Measurements from ENCODE around the gene OCA2. TPM values are rescaled to one million over a fixed set of nuclear protein-coding genes. Genes with fewer than 3 reads are reported as not detected.

The OCA2 gene
- total RNA-seq, 1 donor from 2014 or later, result 1.7 TPM

- DNase-seq, result no peak
- no peaks in the 10 kb centered on the region for H3K36me3 Mint-ChIP-seq (ENCODE audit: unreplicated experiment)
- no peak overlapping the region for H3K4me3 Mint-ChIP-seq (ENCODE audit: unreplicated experiment)
- H3K4me1 Mint-ChIP-seq (ENCODE audit: low read depth, unreplicated experiment), result no peaks in the 10 kb centered on the region
- H3K9me3 Mint-ChIP-seq (ENCODE audit: unreplicated experiment), result no peaks in the 10 kb centered on the region
- no peaks in the 10 kb centered on the region for H3K27me3 Mint-ChIP-seq (ENCODE audit: unreplicated experiment)
- H3K27ac Mint-ChIP-seq (ENCODE audit: unreplicated experiment), result no peak overlapping the region
- no peak for TF ChIP-seq CTCF (IDR thresholded peaks at IDR 0.05; ENCODE audit: partially characterized antibody, unreplicated experiment)
These were observed 274.2 kb downstream of the OCA2 start for GRCh38 chr15:27824841-27825422.

GRCh38 chr15:27821273-27821672 lies 277.8 kb downstream of the OCA2 start:
- TF ChIP-seq CTCF (IDR thresholded peaks at IDR 0.05; ENCODE audit: partially characterized antibody, unreplicated experiment), result no peak

GRCh38 chr15:27820722-27821121 lies 278.4 kb downstream of the OCA2 start:
- no peak for DNase-seq
- no peak overlapping the region for H3K4me3 Mint-ChIP-seq (ENCODE audit: unreplicated experiment)
- H3K4me1 Mint-ChIP-seq (ENCODE audit: low read depth, unreplicated experiment), result peaks cover 5% of the 10 kb centered on the region
- peaks cover 6% of the 10 kb centered on the region for H3K9me3 Mint-ChIP-seq (ENCODE audit: unreplicated experiment)
- no peak overlapping the region for H3K27ac Mint-ChIP-seq (ENCODE audit: unreplicated experiment)
- H3K36me3 Mint-ChIP-seq (ENCODE audit: unreplicated experiment), result peaks cover 8% of the 10 kb centered on the region
- no peaks in the 10 kb centered on the region for H3K27me3 Mint-ChIP-seq (ENCODE audit: unreplicated experiment)
- no peak for TF ChIP-seq CTCF (IDR thresholded peaks at IDR 0.05; ENCODE audit: partially characterized antibody, unreplicated experiment)

More at GRCh38 chr15:27821273-27821672, 277.8 kb downstream of the OCA2 start:
- Mint-ChIP-seq H3K9me3 (ENCODE audit: unreplicated experiment) (peaks cover 6% of the 10 kb centered on the region), H3K4me3 (ENCODE audit: unreplicated experiment) (no peak overlapping the region), H3K27ac (ENCODE audit: unreplicated experiment) (no peak overlapping the region), H3K4me1 (ENCODE audit: low read depth, unreplicated experiment) (peaks cover 5% of the 10 kb centered on the region), H3K36me3 (ENCODE audit: unreplicated experiment) (peaks cover 8% of the 10 kb centered on the region), H3K27me3 (ENCODE audit: unreplicated experiment) (no peaks in the 10 kb centered on the region)
- DNase-seq, result no peak

- DNase-seq, result no peak
- H3K36me3 Mint-ChIP-seq (ENCODE audit: unreplicated experiment), result peaks cover 8% of the 10 kb centered on the region
- no peak for TF ChIP-seq CTCF (IDR thresholded peaks at IDR 0.05; ENCODE audit: partially characterized antibody, unreplicated experiment)
- H3K4me3 Mint-ChIP-seq (ENCODE audit: unreplicated experiment), result no peak overlapping the region
- H3K27me3 Mint-ChIP-seq (ENCODE audit: unreplicated experiment), result no peaks in the 10 kb centered on the region
- H3K27ac Mint-ChIP-seq (ENCODE audit: unreplicated experiment), result no peak overlapping the region
- H3K9me3 Mint-ChIP-seq (ENCODE audit: unreplicated experiment), result peaks cover 6% of the 10 kb centered on the region
- H3K4me1 Mint-ChIP-seq (ENCODE audit: low read depth, unreplicated experiment), result peaks cover 5% of the 10 kb centered on the region
These were observed 278.9 kb downstream of the OCA2 start for GRCh38 chr15:27820232-27820631.

GRCh38 chr15:27817258-27817657 lies 281.9 kb downstream of the OCA2 start:
- Mint-ChIP-seq H3K27me3 (ENCODE audit: unreplicated experiment) (no peaks in the 10 kb centered on the region), H3K4me1 (ENCODE audit: low read depth, unreplicated experiment) (peaks cover 5% of the 10 kb centered on the region), H3K27ac (ENCODE audit: unreplicated experiment) (peak overlapping the region; percentile 26), H3K36me3 (ENCODE audit: unreplicated experiment) (peaks cover 8% of the 10 kb centered on the region), H3K9me3 (ENCODE audit: unreplicated experiment) (peaks cover 6% of the 10 kb centered on the region), H3K4me3 (ENCODE audit: unreplicated experiment) (no peak overlapping the region)
- no peak for TF ChIP-seq CTCF (IDR thresholded peaks at IDR 0.05; ENCODE audit: partially characterized antibody, unreplicated experiment)
- no peak for DNase-seq

All from glutamatergic neuron (in vitro differentiated cells).